HG03175 (cell line): Measurements from ENCODE around the gene RMC1.
"Not testable (repeated sequence)": the region's sequence is repeated elsewhere in the genome, so short reads cannot be mapped to it uniquely, and the experiment has no call there.

Source experiments
- ATAC-seq: cut with Tn5 transposase; IDR thresholded peaks from one replicate; pipeline ENCODE4 v1.9.1; 2021; ENCODE audit warnings: mild to moderate bottlenecking, moderate library complexity; ENCODE audit not compliant: unreplicated experiment

Gene RMC1

GRCh38 chr18:23556145-23556780, 53.0 kb downstream of the RMC1 start:
- ATAC-seq, result no peak

DNA sequence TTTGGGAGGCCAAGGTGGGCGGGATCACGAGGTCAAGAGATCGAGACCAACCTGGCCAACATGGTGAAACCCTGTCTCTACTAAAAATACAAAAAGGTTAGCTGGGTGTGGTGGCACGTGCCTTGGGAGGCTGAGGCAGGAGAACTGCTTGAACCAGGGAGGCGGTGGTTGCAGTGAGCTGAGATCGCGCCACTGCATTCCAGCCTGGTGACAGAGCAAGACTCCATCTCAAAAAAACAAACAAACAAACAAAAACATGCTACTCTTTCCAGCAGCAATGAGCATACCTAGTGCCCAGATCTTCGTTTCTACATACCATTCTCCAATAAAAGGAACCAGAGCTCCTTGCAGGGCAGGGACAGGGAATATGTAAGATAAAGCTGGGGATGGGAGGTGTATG, 54.2 kb downstream of the RMC1 start:
- not testable (repeated sequence) for ATAC-seq

GRCh38 chr18:23560186-23560585, 56.9 kb downstream of the RMC1 start:
- ATAC-seq, result no peak

- ATAC-seq, result no peak
Observed at GRCh38 chr18:23563377-23564043, 60.2 kb downstream of the RMC1 start.

- ATAC-seq, result no peak
Observed at GRCh38 chr18:23565916-23566547, 62.7 kb downstream of the RMC1 start.

DNA sequence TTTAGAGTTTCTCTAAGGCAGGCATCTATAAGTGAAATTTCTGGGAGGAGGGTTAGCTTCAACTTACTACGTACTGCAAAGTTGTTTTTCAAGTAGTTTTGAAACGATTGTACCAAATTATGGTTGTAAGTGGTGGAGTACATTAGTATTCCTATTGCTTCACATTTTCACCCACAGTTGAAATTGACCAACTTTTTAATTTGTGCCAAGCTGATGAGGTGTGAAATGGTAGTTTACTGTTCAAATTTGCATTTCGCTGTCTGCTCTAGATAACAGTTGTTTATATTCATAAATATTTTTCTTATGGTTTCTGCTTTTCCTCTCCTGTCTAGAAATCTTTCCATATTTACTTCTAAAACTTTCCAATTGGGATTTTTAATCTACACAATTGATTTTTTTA, 64.4 kb downstream of the RMC1 start:
- ATAC-seq, result no peak

GRCh38 chr18:23568281-23569138, 65.2 kb downstream of the RMC1 start:
- ATAC-seq, result no peak

GRCh38 chr18:23569299-23570063, 66.2 kb downstream of the RMC1 start:
- ATAC-seq, result no peak

GRCh38 chr18:23570912-23571504, 67.7 kb downstream of the RMC1 start:
- ATAC-seq, result no peak

DNA sequence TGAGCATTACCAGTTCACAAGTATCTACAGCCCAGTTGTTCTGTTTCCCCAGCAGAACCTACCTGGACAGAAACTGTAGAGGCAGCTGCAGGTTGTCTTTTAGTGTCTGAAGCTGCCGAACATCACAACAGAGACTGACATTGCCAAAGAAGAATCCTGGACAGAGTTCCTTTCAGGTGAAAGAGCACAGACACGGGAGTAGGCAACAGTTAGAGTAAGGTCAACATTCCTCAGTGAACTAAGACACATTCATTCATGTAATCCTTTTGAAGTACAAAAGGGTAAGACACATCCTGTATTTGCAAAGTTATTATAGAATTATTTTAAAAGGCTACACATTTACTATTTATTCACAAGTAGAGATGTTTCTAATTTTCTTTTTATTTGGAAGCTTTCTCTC, 68.7 kb downstream of the RMC1 start:
- no peak for ATAC-seq

GRCh38 chr18:23572570-23572969, 69.3 kb downstream of the RMC1 start:
- no peak for ATAC-seq

DNA sequence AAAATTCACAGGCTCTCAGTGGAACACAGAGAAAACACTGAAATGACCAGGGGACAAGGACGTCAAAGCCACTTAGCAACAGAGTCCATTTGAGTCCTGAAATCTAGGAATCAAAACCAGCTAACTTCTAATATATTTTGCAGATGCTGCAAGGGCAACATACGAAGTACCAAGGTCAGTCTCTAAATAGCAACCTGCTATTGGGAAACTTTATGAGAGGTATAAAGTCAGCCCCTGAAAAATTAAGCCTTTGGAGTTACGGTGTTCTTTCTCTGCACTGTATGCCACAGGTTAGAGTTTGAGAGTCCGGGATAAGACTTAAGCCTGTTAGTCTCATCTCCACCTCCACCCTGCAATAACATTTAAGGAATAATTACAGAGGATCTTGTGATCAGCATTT, 69.7 kb downstream of the RMC1 start:
- ATAC-seq, result no peak

- ATAC-seq, result peak; percentile 57
Observed at GRCh38 chr18:23573626-23574431, 70.5 kb downstream of the RMC1 start.

GRCh38 chr18:23574611-23575308, 71.4 kb downstream of the RMC1 start:
- no peak for ATAC-seq

- no peak for ATAC-seq
Observed at GRCh38 chr18:23575309-23575651, 72.0 kb downstream of the RMC1 start.

DNA sequence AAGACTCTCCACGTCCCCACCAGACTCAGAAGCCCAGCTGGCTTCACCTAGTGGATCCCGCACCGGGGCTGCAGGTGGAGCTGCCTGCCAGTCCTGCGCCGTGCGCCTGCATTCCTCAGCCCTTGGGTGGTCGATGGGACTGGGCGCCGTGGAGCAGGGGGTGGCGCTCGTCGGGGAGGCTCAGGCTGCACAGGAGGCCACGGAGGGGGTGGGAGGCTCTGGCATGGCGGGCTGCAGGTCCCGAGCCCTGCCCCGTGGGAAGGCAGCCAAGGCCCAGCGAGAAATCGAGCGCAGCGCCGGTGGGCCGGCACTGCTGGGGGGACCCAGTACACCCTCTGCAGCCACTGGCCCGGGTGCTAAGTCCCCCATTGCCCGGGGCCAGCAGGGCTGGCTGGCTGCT, 74.2 kb downstream of the RMC1 start:
- not testable (repeated sequence) for ATAC-seq

DNA sequence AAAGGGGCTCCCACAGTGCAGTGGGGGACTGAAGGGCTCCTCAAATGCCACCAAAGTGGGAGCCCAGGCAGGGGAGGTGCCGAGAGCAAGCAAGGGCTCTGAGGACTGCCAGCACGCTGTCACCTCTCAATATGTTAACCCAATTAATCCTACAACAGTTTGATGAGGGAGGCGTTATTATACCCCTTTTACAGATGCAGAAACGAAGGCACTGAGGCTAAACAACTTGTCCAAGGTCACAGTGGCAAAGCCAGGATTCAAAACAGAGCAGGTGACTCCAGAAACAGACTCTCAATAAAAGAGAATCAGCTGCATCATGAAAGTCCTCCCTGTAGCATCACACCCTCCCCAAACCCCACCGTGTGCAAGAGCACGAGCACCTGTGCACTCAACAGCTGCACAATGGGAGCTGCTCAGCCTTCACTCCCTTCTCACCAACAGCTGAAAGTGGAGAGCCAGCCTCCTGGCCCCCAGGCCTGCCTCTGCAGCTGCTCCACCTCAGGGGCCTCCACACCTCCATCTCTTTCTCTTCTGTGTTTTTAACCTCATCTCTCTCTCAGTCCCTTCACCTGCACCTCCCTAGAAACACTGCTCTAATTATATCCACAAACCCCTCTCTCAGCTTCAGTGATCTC, 74.9 kb downstream of the RMC1 start:
- ATAC-seq, result no peak

GRCh38 chr18:23578891-23579653, 75.8 kb downstream of the RMC1 start:
- no peak for ATAC-seq
